Thyroid gland (tissue), 4 donors: ENCODE measurements around the gene SNCAIP.

ENCODE experiments used
- POLR2A ChIP-seq, 2 donors: fragments of 450-650 bp; IDR thresholded peaks; one replicate each; pipeline ENCODE4 v1.6.1; 2017; ENCODE audit warnings: antibody characterized with exemption in 2 of 2, mild to moderate bottlenecking in 2 of 2, moderate library complexity in 1 of 2
- TF ChIP-seq, protein P1 (sequence below), 6 experiments: fragments of 200-600 bp in 3 of 6; fragments of 450-650 bp in 3 of 6; sonication (generic) in 3 of 6; IDR thresholded peaks; one replicate each; pipeline ENCODE4 v1.5.1; 2016 to 2019; ENCODE audit warnings: antibody characterized with exemption in 6 of 6, mild to moderate bottlenecking in 2 of 6, inconsistent platforms in 1 of 6, moderate library complexity in 1 of 6

DNA sequence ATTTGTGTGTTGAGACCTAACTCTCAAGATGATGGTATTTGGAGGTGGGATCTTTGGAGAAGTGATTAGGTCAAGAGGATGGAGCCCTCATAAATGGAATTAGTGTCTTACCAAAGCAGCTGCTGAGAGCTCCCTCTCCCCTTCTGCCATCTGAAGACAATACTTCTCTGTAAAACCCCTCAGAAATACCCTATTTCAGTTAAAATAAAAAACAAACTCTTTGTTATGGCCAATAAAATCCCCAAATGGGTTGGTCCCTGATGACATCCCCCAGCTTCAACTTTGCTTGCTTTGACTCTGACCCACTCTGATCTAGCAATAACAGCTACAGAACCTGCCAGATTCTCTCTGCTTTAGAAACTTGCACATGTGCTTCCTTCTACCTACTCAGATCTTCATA is 100.9 kb downstream of the SNCAIP start:
- TF ChIP-seq POLR2A (IDR thresholded peaks at IDR 0.05), result no peak
- TF ChIP-seq, protein P1, sequence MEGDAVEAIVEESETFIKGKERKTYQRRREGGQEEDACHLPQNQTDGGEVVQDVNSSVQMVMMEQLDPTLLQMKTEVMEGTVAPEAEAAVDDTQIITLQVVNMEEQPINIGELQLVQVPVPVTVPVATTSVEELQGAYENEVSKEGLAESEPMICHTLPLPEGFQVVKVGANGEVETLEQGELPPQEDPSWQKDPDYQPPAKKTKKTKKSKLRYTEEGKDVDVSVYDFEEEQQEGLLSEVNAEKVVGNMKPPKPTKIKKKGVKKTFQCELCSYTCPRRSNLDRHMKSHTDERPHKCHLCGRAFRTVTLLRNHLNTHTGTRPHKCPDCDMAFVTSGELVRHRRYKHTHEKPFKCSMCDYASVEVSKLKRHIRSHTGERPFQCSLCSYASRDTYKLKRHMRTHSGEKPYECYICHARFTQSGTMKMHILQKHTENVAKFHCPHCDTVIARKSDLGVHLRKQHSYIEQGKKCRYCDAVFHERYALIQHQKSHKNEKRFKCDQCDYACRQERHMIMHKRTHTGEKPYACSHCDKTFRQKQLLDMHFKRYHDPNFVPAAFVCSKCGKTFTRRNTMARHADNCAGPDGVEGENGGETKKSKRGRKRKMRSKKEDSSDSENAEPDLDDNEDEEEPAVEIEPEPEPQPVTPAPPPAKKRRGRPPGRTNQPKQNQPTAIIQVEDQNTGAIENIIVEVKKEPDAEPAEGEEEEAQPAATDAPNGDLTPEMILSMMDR (IDR thresholded peaks at IDR 0.05), result no peak
